SU-DHL-6 (cell line): ENCODE data around the gene ESYT2.

Experiments
- H2AFZ ChIP-seq: fragments of 200-600 bp; sonication (generic); 2 replicates; pipeline ENCODE4 v1.6.1; 2014; ENCODE audit warnings: low read depth, mild to moderate bottlenecking, moderate library complexity, mixed read lengths, antibody characterized with exemption, low read length; ENCODE audit not compliant: severe bottlenecking
- H3F3A ChIP-seq: fragments of 200-600 bp; shearing (Covaris generic); 2 replicates; pipeline ENCODE4 v1.6.0; 2016; ENCODE audit warnings: antibody characterized with exemption, mild to moderate bottlenecking; ENCODE audit not compliant: insufficient read depth
- H3K27ac ChIP-seq: fragments of 200-600 bp; sonication (generic); 2 replicates; pipeline ENCODE4 v1.5.1; 2016; ENCODE audit warnings: low read depth, mild to moderate bottlenecking, low read length, moderate library complexity, mixed read lengths
- H3K27me3 ChIP-seq: fragments of 200-600 bp; sonication (generic), shearing (Covaris generic); 2 replicates; pipeline ENCODE4 v1.6.0; 2014; ENCODE audit warnings: mild to moderate bottlenecking, low read length
- H3K36me3 ChIP-seq: fragments of 200-600 bp; sonication (generic); 2 replicates; pipeline ENCODE4 v1.6.1; 2014; ENCODE audit warnings: mild to moderate bottlenecking, low read length, mixed read lengths
- H3K4me2 ChIP-seq: fragments of 300-600, 200-600 bp; shearing (Covaris generic), sonication (generic); 2 replicates; pipeline ENCODE4 v1.6.0; 2014; ENCODE audit warnings: low read length, low read depth, mild to moderate bottlenecking; ENCODE audit not compliant: poor library complexity, severe bottlenecking
- H3K4me3 ChIP-seq: fragments of 200-600 bp; sonication (generic); 2 replicates; pipeline ENCODE4 v1.5.1; 2014; ENCODE audit warnings: antibody characterized with exemption, low read length, mild to moderate bottlenecking, mixed read lengths; ENCODE audit not compliant: insufficient read depth, poor library complexity, severe bottlenecking
- H3K79me2 ChIP-seq: fragments of 200-600 bp; sonication (generic); 2 replicates; pipeline ENCODE4 v1.6.1; 2014; ENCODE audit warnings: mild to moderate bottlenecking, low read length, moderate library complexity; ENCODE audit not compliant: insufficient read depth
- H3K9ac ChIP-seq: fragments of 200-600 bp; sonication (generic); 2 replicates; pipeline ENCODE4 v1.7.0; 2014; ENCODE audit warnings: mild to moderate bottlenecking, low read length
- H3K9me2 ChIP-seq: fragments of 200-600 bp; sonication (generic); replicated peaks from 2 replicates; pipeline ENCODE4 v1.6.1; 2014; ENCODE audit warnings: low read length; ENCODE audit not compliant: insufficient read depth
- H3K9me3 ChIP-seq: fragments of 200-600 bp; sonication (generic); 2 replicates; pipeline ENCODE4 v1.6.1; 2014; ENCODE audit warnings: low read length, mixed read lengths; ENCODE audit not compliant: insufficient read depth
- H4K20me1 ChIP-seq: fragments of 200-600 bp; sonication (generic); 2 replicates; pipeline ENCODE4 v1.6.1; 2014; ENCODE audit warnings: low read depth, mild to moderate bottlenecking, antibody characterized with exemption, low read length, moderate library complexity, mixed read lengths
- CTCF ChIP-seq: fragments of 200-600 bp; sonication (generic); IDR thresholded peaks from one replicate; pipeline ENCODE4 v1.5.1; 2017; ENCODE audit warnings: antibody characterized with exemption, mild to moderate bottlenecking, low read length, moderate library complexity; ENCODE audit not compliant: insufficient read depth, poor library complexity, severe bottlenecking
- EZH2phosphoT487 ChIP-seq: fragments of 200-600 bp; sonication (generic), shearing (Covaris generic); conservative IDR thresholded peaks from 2 replicates; pipeline ENCODE4 v1.6.1; 2018; ENCODE audit warnings: mild to moderate bottlenecking, antibody characterized with exemption, low read length, moderate library complexity, mixed read lengths

ESYT2 gene

GRCh38 chr7:158811461-158811860, 17.8 kb downstream of the ESYT2 start:
- no peaks in the 10 kb centered on the region for H4K20me1 ChIP-seq
- H3K27me3 ChIP-seq: no peaks in the 10 kb centered on the region
- H3K9me2 ChIP-seq: no peaks in the 10 kb centered on the region
- H2AFZ ChIP-seq: no peak overlapping the region
- H3K79me2 ChIP-seq: peaks cover 10% of the 10 kb centered on the region; the same call in 1 of the 2 replicates
- no peaks in the 10 kb centered on the region for H3F3A ChIP-seq
- H3K36me3 ChIP-seq: no peaks in the 10 kb centered on the region
- no peaks in the 10 kb centered on the region for H3K9me3 ChIP-seq
- H3K27ac ChIP-seq: no peak overlapping the region
- H3K4me2 ChIP-seq: no peak overlapping the region
- TF ChIP-seq EZH2phosphoT487 (no peak), CTCF (no peak)
- H3K4me3 ChIP-seq: no peak overlapping the region
- no peak overlapping the region for H3K9ac ChIP-seq

GRCh38 chr7:158810846-158811245, 18.5 kb downstream of the ESYT2 start:
- Histone ChIP-seq H3K27me3 (no peaks in the 10 kb centered on the region), H3K4me2 (no peak overlapping the region), H2AFZ (no peak overlapping the region), H3K79me2 (peaks cover 10% of the 10 kb centered on the region; the same call in 1 of the 2 replicates), H3K4me3 (no peak overlapping the region), H3F3A (no peaks in the 10 kb centered on the region), H3K9ac (no peak overlapping the region), H3K36me3 (no peaks in the 10 kb centered on the region), H3K27ac (no peak overlapping the region), H3K9me2 (no peaks in the 10 kb centered on the region), H4K20me1 (no peaks in the 10 kb centered on the region), H3K9me3 (no peaks in the 10 kb centered on the region)
- TF ChIP-seq EZH2phosphoT487 (no peak), CTCF (no peak)

GRCh38 chr7:158809596-158809995, 19.7 kb downstream of the ESYT2 start:
- no peak overlapping the region for H3K27ac ChIP-seq
- no peak for TF ChIP-seq EZH2phosphoT487
- TF ChIP-seq CTCF: no peak
- H3K9me2 ChIP-seq: no peaks in the 10 kb centered on the region
- no peaks in the 10 kb centered on the region; the same call in 1 of the 2 replicates for H3K36me3 ChIP-seq
- no peaks in the 10 kb centered on the region for H3F3A ChIP-seq
- H3K27me3 ChIP-seq: no peaks in the 10 kb centered on the region
- H4K20me1 ChIP-seq: no peaks in the 10 kb centered on the region
- H2AFZ ChIP-seq: no peak overlapping the region
- H3K9me3 ChIP-seq: no peaks in the 10 kb centered on the region
- no peak overlapping the region for H3K4me3 ChIP-seq
- no peak overlapping the region for H3K4me2 ChIP-seq
- H3K9ac ChIP-seq: no peak overlapping the region
- H3K79me2 ChIP-seq: peaks cover 10% of the 10 kb centered on the region; the same call in 1 of the 2 replicates
